ENCODE measurements around the gene NUDT13.

Gene NUDT13

DNA sequence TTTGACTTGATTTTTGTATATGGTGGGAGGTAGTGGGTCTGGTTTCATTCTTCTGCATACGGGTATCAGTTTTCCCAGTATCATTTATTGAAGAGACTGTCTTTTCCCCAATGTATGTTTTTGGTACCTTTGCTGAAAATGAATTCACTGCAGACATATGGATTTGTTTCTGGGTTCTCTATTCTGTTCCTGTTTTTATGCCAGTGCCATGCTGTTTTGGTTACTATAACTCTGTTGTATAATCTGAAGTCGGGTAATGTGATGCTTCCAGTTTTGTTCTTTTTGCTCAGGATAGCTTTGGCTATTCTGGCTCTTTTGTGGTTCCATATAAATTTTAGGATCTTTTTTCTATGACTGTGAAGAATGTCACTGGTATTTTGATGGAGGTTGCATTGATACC lies 56.7 kb downstream of the NUDT13 start:
- no peak for DNase-seq (ENCODE audit: low read depth)

DNA sequence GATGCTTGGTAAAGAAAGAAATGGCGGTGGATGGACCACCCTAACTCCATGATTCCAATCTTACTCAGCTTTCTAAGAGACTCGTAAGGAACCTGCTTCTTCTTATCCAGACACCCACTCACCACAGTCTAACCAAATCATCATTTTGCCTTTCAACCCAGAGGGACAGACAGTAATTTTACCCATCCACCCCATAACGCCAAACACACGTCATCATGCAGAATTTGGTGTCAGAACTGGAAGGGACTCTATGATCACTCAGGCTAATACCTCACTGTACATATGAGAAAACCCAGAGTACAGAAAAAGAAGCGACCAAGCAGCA lies 57.2 kb downstream of the NUDT13 start:
- no peak for DNase-seq (ENCODE audit: low read depth)

DNA sequence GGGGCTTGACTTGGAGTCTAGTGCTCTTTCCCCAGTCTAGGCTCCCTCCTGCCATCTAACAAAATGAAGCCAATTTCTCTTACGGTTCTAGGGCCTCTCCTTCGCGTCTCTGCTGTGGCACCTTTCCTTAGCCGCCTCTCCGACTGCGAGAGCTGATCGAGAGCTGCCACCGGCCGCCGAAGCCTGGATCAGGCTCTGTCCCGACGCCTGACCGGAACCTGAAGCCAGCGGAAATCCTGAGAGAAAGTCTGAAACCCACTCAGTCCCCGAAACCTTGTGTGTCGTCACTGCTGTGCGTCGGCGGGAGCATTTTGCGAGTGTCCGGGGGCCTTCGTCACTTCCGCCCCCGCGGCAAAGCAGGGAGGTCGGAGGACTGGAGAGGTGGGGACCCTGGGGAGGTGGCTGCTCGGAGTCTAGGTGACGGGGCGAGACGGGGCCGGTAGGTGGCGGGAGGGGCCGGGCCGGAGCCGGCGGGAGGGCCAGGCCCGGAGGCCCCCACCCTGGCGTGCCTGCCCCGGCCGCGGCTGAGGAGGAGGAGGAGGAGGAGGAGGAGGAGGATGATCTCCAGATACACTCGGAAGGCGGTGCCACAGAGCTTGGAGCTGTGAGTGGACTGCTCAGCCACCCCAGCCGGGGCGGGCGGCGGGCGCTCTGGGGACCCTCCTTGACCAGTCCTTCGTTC lies 57.7 kb downstream of the NUDT13 start, which contains the start of the genes ECD and FAM149B1:
Gene ECD, minus strand, starts transcription at position 226 of the 682 bp plus-strand sequence. CDS start 4,071 bp downstream, outside the sequence.
Gene FAM149B1, plus strand, starts transcription at position 337 of the 682 bp plus-strand sequence. Its CDS starts 221 bp downstream, at position 558.
- peak; percentile 77 for DNase-seq (ENCODE audit: low read depth)

DNA sequence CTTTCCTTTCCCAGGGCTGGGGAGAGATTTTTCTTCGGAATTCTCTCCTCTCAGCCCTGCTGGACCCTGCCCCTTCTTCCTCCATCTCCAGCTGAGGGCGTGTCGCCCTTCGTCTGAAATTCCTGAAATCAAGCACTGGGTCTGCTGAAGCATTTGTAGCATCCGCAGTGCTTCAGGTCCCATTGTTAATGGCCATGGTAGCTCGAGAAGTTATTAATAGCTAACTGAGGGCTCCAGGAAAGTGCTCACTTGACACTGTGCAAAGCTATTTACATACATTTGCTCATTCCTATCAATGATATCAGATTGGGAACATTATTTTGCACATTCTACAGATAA lies 58.2 kb downstream of the NUDT13 start:
- DNase-seq (ENCODE audit: low read depth) = no peak

DNA sequence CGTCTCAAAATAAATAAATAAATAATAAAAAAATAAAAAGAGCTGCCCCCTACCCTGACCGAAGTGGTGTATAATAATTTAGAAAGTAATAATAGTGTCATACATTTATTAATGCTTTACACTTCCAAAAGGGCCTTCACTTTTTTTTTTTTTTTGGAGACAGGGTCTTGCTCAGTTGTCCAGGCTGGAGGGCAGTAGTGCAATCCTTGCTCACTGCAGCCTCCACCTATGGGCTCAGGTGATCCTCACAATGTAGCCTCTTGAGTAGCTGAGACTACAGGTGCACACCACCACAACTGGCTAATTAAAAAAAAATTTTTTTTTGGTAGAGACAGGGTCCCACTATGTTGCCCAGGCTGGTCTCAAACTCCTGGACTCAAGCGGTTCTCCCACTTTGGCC lies 59.1 kb downstream of the NUDT13 start:
- no peak for DNase-seq (ENCODE audit: low read depth)

DNA sequence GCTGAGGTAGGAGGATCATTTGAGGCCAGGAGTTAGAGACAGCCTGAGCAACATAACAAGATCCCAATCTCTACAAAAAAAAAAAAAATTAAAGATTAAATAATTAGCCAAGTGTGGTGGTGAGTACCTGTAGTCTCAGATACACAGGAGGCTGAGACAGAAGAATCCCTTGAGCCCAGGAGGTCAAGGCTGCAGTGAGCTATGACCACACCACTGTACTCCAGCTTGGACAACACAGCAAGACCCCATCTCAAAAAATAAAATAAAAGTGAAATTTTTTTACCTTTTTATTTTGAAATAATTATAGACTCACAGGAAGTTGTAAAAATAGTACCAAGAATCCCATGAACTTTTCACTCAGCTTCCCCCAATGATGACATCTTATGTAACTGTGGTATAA lies 62.6 kb downstream of the NUDT13 start:
- no peak for DNase-seq (ENCODE audit: low read depth)

DNA sequence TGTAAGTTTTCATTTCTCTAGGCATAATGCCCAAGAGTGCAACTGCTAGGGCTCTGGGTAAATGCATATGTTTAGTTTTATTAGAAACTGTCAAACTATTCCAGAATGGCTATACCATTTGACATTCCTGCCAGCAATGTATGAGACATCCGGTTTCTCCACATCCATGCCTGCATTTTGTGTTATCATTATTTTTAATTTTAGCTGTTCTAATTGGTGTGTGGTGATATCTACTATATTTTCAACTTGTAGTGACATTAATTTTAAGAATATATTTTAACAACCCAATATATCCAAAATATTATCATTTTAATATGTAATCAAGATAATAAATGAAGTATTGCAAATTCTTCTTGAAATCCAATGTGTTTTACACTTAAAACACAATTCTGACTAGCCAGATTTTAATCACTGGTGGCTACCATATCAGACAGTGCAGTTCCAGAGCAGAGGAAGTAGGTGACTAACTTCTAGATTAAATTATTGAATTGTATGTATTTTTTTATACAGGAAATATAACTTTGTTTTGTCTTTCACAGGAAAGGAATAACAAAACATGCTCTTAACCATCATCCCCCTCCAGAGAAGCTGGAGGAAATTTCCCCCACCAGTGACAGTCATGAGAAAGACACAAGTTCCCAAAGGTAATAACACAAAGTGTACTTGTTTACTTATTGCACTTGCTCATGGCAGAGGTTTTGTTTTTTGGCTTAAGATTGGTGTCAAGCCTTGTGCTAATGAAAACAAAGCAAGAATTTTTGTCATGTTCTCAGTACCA lies 64.1 kb downstream of the NUDT13 start:
- no peak for DNase-seq (ENCODE audit: low read depth)

Measured in HS-5 (cell line).